H1 (cell line): ENCODE data around the gene RAD9A. TPM values are rescaled to one million over a fixed set of nuclear protein-coding genes. Genes with fewer than 3 reads are reported as not detected.

Experiments used
- CBX5 ChIP-seq: fragments of 300-800, 300-1000 bp; sonication (generic); IDR thresholded peaks from 2 replicates; pipeline ENCODE4 v1.7.1; 2016; ENCODE audit warnings: antibody characterized with exemption, low read length, low read depth
- CBX8 ChIP-seq: fragments of 300-800, 300-1000 bp; sonication (generic); IDR thresholded peaks from 2 replicates; pipeline ENCODE4 v1.7.1; 2016; ENCODE audit warnings: low read depth, low read length, borderline replicate concordance
- CHD2 ChIP-seq: IDR thresholded peaks from 2 replicates; pipeline ENCODE4 v1.6.1; 2012; ENCODE audit warnings: low read length, improper control_type of control experiment
- GABPA ChIP-seq: IDR thresholded peaks from 2 replicates; pipeline ENCODE4 v1.6.1; 2011; ENCODE audit warnings: mild to moderate bottlenecking, low read length, moderate library complexity, borderline replicate concordance; ENCODE audit not compliant: insufficient read depth
- HDAC2 ChIP-seq, 2 experiments: fragments of 300-600 bp in 1 of 2; sonication (generic) in 1 of 2; IDR thresholded peaks; 2 replicates each; pipeline ENCODE4 v1.6.1; 2011 to 2012; ENCODE audit warnings: low read depth in 2 of 2, low read length in 2 of 2, mild to moderate bottlenecking in 2 of 2, moderate library complexity in 2 of 2, borderline replicate concordance in 1 of 2, inconsistent platforms in 1 of 2
- KDM4A ChIP-seq: IDR thresholded peaks from one replicate; pipeline ENCODE4 v1.7.1; 2012; ENCODE audit warnings: low read depth, mild to moderate bottlenecking, moderate library complexity, low read length, inconsistent platforms; ENCODE audit not compliant: severe bottlenecking
- KDM5A ChIP-seq: fragments of 200-600 bp; IDR thresholded peaks from 2 replicates; pipeline ENCODE4 v1.7.1; 2012; ENCODE audit warnings: mild to moderate bottlenecking, low read length, inconsistent platforms, mixed read lengths
- NANOG ChIP-seq: IDR thresholded peaks from 2 replicates; pipeline ENCODE4 v1.6.1; 2011; ENCODE audit warnings: low read length, low read depth, mild to moderate bottlenecking, inconsistent platforms; ENCODE audit not compliant: insufficient read depth, poor library complexity, severe bottlenecking
- NRF1 ChIP-seq: IDR thresholded peaks from 2 replicates; pipeline ENCODE4 v1.6.1; 2011; ENCODE audit warnings: mild to moderate bottlenecking, low read depth, low read length, improper control_type of control experiment
- RFX5 ChIP-seq: IDR thresholded peaks from 2 replicates; pipeline ENCODE4 v1.6.1; 2011; ENCODE audit warnings: low read depth, low read length, improper control_type of control experiment, borderline replicate concordance
- RNF2 ChIP-seq: fragments of 200-900, 300-1000 bp; sonication (generic); IDR thresholded peaks from 2 replicates; pipeline ENCODE4 v1.7.1; 2016; ENCODE audit warnings: borderline replicate concordance, low read depth, mild to moderate bottlenecking, antibody characterized with exemption, low read length; ENCODE audit not compliant: poor library complexity, severe bottlenecking; ENCODE audit errors: missing control alignments
- RXRA ChIP-seq: IDR thresholded peaks from 2 replicates; pipeline ENCODE4 v1.6.1; 2011; ENCODE audit warnings: low read depth, mild to moderate bottlenecking, low read length, moderate library complexity; ENCODE audit not compliant: insufficient read depth
- SIN3A ChIP-seq, 2 experiments: IDR thresholded peaks in 1 of 2; conservative IDR thresholded peaks in 1 of 2; 2 replicates each; pipeline ENCODE4 v1.6.1; 2011 to 2012; ENCODE audit warnings: low read length in 2 of 2, improper control_type of control experiment in 1 of 2, low read depth in 1 of 2, mild to moderate bottlenecking in 1 of 2
- SIX5 ChIP-seq: IDR thresholded peaks from 2 replicates; pipeline ENCODE4 v1.6.1; 2011; ENCODE audit warnings: mild to moderate bottlenecking, low read depth, low read length
- SP1 ChIP-seq: IDR thresholded peaks from 2 replicates; pipeline ENCODE4 v1.6.1; 2011; ENCODE audit warnings: low read depth, low read length
- SP2 ChIP-seq: IDR thresholded peaks from 2 replicates; pipeline ENCODE4 v1.6.1; 2012; ENCODE audit warnings: mild to moderate bottlenecking, low read length, inconsistent platforms
- SP4 ChIP-seq: IDR thresholded peaks from 2 replicates; pipeline ENCODE4 v1.6.1; 2012; ENCODE audit warnings: low read length, inconsistent platforms
- TEAD4 ChIP-seq: IDR thresholded peaks from 2 replicates; pipeline ENCODE4 v1.6.1; 2012; ENCODE audit warnings: low read depth, low read length, inconsistent platforms, mixed read lengths
- YY1 ChIP-seq: IDR thresholded peaks from 2 replicates; pipeline ENCODE4 v1.6.1; 2011; ENCODE audit warnings: low read depth, mild to moderate bottlenecking, low read length
- polyA plus RNA-seq, 7 experiments: library from polyadenylated mRNA; depleted of rRNA in 3 of 7; stranded (reverse) in 5 of 7; unstranded in 2 of 7; fragments of >200 nt in 5 of 7; fragments of 200-250 nt in 2 of 7; gene quantifications; 1 replicate in 5 of 7; 2 replicates in 1 of 7; 4 replicates in 1 of 7; pipeline versions ENCODE4 v1.2.1 to v1.2.3, GENCODE V29; 2011 to 2013; ENCODE audit warnings: missing spikeins in 2 of 7, mixed read lengths in 2 of 7
- total RNA-seq: library from RNA; stranded (reverse); fragmentation: NEBNext Ultra II Directional; extraction: Animal tissue kit (Norgen Biotek cat#: 25700); gene quantifications from 2 replicates; pipeline ENCODE4 v1.2.1, GENCODE V29; 2021
- TF ChIP-seq, protein P1 (sequence below): IDR thresholded peaks from 2 replicates; pipeline ENCODE4 v1.6.1; 2012; ENCODE audit warnings: inconsistent platforms
- TF ChIP-seq, protein P2 (sequence below): IDR thresholded peaks from 2 replicates; pipeline ENCODE4 v1.6.1; 2011; ENCODE audit warnings: low read depth, mild to moderate bottlenecking, low read length; ENCODE audit not compliant: insufficient read depth

The RAD9A gene
- total and polyA plus RNA-seq, 2 of the 8 experiments (the other 6 are each of a cell fraction or from before 2014, with no cell fraction given) = 22.2 to 25.5 TPM

DNA sequence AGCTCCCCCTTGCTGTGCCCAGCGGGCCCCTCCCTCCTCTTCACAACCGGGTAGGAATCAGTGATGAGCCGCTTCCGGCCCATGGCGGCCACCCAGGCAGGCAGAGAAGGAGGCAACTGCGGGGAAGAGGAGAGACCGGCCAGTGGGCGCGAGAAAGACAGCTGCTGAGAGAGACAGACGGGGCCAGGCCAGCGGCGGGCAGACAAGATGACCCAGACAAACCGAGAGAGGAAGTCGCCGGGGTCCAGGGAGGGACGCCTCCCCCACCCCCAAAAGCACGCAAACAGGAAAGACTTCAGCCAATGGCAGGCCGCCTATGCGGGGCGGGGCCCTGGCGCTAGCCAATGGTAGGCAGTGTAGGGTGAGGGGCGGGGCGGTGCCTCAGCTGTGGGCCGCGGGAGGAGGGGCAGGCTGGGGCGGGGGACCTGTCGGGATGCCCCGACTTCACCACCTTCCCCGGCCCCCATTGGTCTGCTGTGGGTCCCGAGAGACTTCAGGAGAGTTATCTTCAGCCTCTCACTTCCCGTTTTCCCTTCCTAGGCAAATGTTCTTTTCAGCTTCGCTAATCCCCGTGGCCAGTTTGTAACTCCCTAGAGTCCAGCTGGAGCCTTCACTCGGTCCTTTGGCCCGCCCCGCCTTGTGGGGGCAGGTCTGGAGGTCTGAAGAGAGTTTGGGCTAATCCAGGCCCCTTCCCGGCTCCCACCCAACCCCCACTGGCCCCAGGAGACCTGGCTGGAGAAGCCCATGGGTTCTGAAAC, 38.3 kb upstream of the RAD9A start, which contains the start of gene POLD4 (continued):
- TF ChIP-seq RXRA = no peak
- TF ChIP-seq SP2 = no peak
- TF ChIP-seq SIX5 = no peak
- no peak for TF ChIP-seq RFX5
- TF ChIP-seq, protein P1, sequence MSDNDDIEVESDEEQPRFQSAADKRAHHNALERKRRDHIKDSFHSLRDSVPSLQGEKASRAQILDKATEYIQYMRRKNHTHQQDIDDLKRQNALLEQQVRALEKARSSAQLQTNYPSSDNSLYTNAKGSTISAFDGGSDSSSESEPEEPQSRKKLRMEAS = no peak
- no peak for TF ChIP-seq RNF2
- no peak for TF ChIP-seq GABPA
- TF ChIP-seq CHD2 = peak; percentile 72
- TF ChIP-seq TEAD4 = no peak
- TF ChIP-seq SIN3A (conservative IDR thresholded peaks at IDR 0.05 in 1 of 2, IDR thresholded peaks at IDR 0.05 in 1 of 2; ENCODE audit: low read depth in 1 of 2, low read length in 2 of 2) = peak in 1 of 2 experiments; percentile 20; a peak in 2 of 4 replicates
- TF ChIP-seq SP1 = peak; percentile 88
- TF ChIP-seq NRF1 = no peak
- TF ChIP-seq CBX8 = no peak
- TF ChIP-seq SP4 = 0 out of 2 replicates have a peak, but pooled peaks have one; percentile 13
- 0 out of 4 replicates have a peak, but pooled peaks of 1 of the 2 experiments have one; percentile 26 for TF ChIP-seq HDAC2 (IDR thresholded peaks at IDR 0.05; ENCODE audit: borderline replicate concordance in 1 of 2, low read depth in 2 of 2, low read length in 2 of 2)
- TF ChIP-seq NANOG = peak; percentile 1
- no peak for TF ChIP-seq CBX5
- TF ChIP-seq YY1 = no peak
- TF ChIP-seq, protein P2, sequence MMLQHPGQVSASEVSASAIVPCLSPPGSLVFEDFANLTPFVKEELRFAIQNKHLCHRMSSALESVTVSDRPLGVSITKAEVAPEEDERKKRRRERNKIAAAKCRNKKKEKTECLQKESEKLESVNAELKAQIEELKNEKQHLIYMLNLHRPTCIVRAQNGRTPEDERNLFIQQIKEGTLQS = no peak
- TF ChIP-seq KDM5A = no peak
- peak; percentile 64 for TF ChIP-seq KDM4A
